Prostate gland (tissue), 2 donors: ENCODE data around the gene PCMTD2.

Experiments used
- CTCF ChIP-seq, 4 experiments: fragments of 200-600 bp in 2 of 4; fragments of 450-650 bp in 2 of 4; sonication (generic) in 2 of 4; IDR thresholded peaks; 1 replicate in 3 of 4; 2 replicates in 1 of 4; pipeline ENCODE4 v1.5.1; 2016 to 2019; ENCODE audit warnings: antibody characterized with exemption in 4 of 4, mild to moderate bottlenecking in 2 of 4, moderate library complexity in 2 of 4
- POLR2A ChIP-seq: fragments of 450-650 bp; IDR thresholded peaks from one replicate; pipeline ENCODE4 v1.6.1; 2016; ENCODE audit warnings: antibody characterized with exemption, mild to moderate bottlenecking

- TF ChIP-seq CTCF (IDR thresholded peaks at IDR 0.05), result no peak
- TF ChIP-seq POLR2A, result no peak
Observed at GRCh38 chr20:64253000-64253383, 2.6 kb upstream of the PCMTD2 start.
